Measurements from ENCODE around the gene ADAMTS17.

The ADAMTS17 gene

GRCh38 chr15:100333236-100333635 lies 8.5 kb downstream of the ADAMTS17 start:
- H3K4me1 ChIP-seq (ENCODE audit: low read length): no peaks in the 10 kb centered on the region
- no peak overlapping the region for H3K9ac ChIP-seq (ENCODE audit: low read length)
- no peak for TF ChIP-seq CTCF (IDR thresholded peaks at IDR 0.05; ENCODE audit: low read depth, low read length)
- TF ChIP-seq EZH2phosphoT487 (IDR thresholded peaks at IDR 0.05; ENCODE audit: low read depth): no peak
- no peak overlapping the region for H3K27ac ChIP-seq (ENCODE audit: low read length)
- no peak overlapping the region for H2AFZ ChIP-seq (ENCODE audit: low read depth, low read length)
- peaks cover 20% of the 10 kb centered on the region; the same call in 1 of the 2 replicates for H3K27me3 ChIP-seq (ENCODE audit: low read depth, low read length)
- H3K9me3 ChIP-seq (ENCODE audit: insufficient read depth, low read length): no peaks in the 10 kb centered on the region
- no peak overlapping the region for H3K4me3 ChIP-seq (ENCODE audit: low read length)
- no peaks in the 10 kb centered on the region for H4K20me1 ChIP-seq (ENCODE audit: insufficient read depth, low read length)
- no peaks in the 10 kb centered on the region for H3K79me2 ChIP-seq (ENCODE audit: low read length)
- no peaks in the 10 kb centered on the region for H3K36me3 ChIP-seq (replicated peaks; ENCODE audit: low read depth, low read length)
- H3K4me2 ChIP-seq (ENCODE audit: low read length): no peak overlapping the region

GRCh38 chr15:100332721-100333120 lies 9.1 kb downstream of the ADAMTS17 start:
- TF ChIP-seq EZH2phosphoT487 (IDR thresholded peaks at IDR 0.05; ENCODE audit: low read depth) (no peak), CTCF (IDR thresholded peaks at IDR 0.05; ENCODE audit: low read depth, low read length) (no peak)
- Histone ChIP-seq H3K27ac (ENCODE audit: low read length) (no peak overlapping the region), H3K9ac (ENCODE audit: low read length) (no peak overlapping the region), H3K27me3 (ENCODE audit: low read depth, low read length) (peaks cover 24% of the 10 kb centered on the region; the same call in 1 of the 2 replicates), H3K4me2 (ENCODE audit: low read length) (no peak overlapping the region), H3K9me3 (ENCODE audit: insufficient read depth, low read length) (no peaks in the 10 kb centered on the region), H3K4me1 (ENCODE audit: low read length) (no peaks in the 10 kb centered on the region), H4K20me1 (ENCODE audit: insufficient read depth, low read length) (no peaks in the 10 kb centered on the region), H3K79me2 (ENCODE audit: low read length) (no peaks in the 10 kb centered on the region), H2AFZ (ENCODE audit: low read depth, low read length) (no peak overlapping the region), H3K4me3 (ENCODE audit: low read length) (no peak overlapping the region), H3K36me3 (replicated peaks; ENCODE audit: low read depth, low read length) (no peaks in the 10 kb centered on the region)

GRCh38 chr15:100332231-100332630 lies 9.5 kb downstream of the ADAMTS17 start:
- no peak overlapping the region for H3K27ac ChIP-seq (ENCODE audit: low read length)
- H3K27me3 ChIP-seq (ENCODE audit: low read depth, low read length): peaks cover 22% of the 10 kb centered on the region; the same call in 1 of the 2 replicates
- H3K4me3 ChIP-seq (ENCODE audit: low read length): no peak overlapping the region
- H4K20me1 ChIP-seq (ENCODE audit: insufficient read depth, low read length): no peaks in the 10 kb centered on the region
- H3K4me2 ChIP-seq (ENCODE audit: low read length): no peak overlapping the region
- H3K79me2 ChIP-seq (ENCODE audit: low read length): no peaks in the 10 kb centered on the region
- H3K9ac ChIP-seq (ENCODE audit: low read length): no peak overlapping the region
- H2AFZ ChIP-seq (ENCODE audit: low read depth, low read length): no peak overlapping the region
- H3K9me3 ChIP-seq (ENCODE audit: insufficient read depth, low read length): no peaks in the 10 kb centered on the region
- no peaks in the 10 kb centered on the region for H3K4me1 ChIP-seq (ENCODE audit: low read length)
- no peaks in the 10 kb centered on the region for H3K36me3 ChIP-seq (replicated peaks; ENCODE audit: low read depth, low read length)
- no peak for TF ChIP-seq CTCF (IDR thresholded peaks at IDR 0.05; ENCODE audit: low read depth, low read length)
- no peak for TF ChIP-seq EZH2phosphoT487 (IDR thresholded peaks at IDR 0.05; ENCODE audit: low read depth)

GRCh38 chr15:100330629-100331215 lies 11.1 kb downstream of the ADAMTS17 start:
- Histone ChIP-seq H3K36me3 (replicated peaks; ENCODE audit: low read depth, low read length) (no peaks in the 10 kb centered on the region), H3K9ac (ENCODE audit: low read length) (no peak overlapping the region), H3K4me3 (ENCODE audit: low read length) (no peak overlapping the region), H3K4me2 (ENCODE audit: low read length) (no peak overlapping the region), H3K4me1 (ENCODE audit: low read length) (no peaks in the 10 kb centered on the region), H2AFZ (ENCODE audit: low read depth, low read length) (no peak overlapping the region), H3K27ac (ENCODE audit: low read length) (no peak overlapping the region), H3K9me3 (ENCODE audit: insufficient read depth, low read length) (no peaks in the 10 kb centered on the region), H3K27me3 (ENCODE audit: low read depth, low read length) (peaks cover 27% of the 10 kb centered on the region; the same call in 1 of the 2 replicates), H4K20me1 (ENCODE audit: insufficient read depth, low read length) (no peaks in the 10 kb centered on the region), H3K79me2 (ENCODE audit: low read length) (no peaks in the 10 kb centered on the region)
- no peak for TF ChIP-seq CTCF (IDR thresholded peaks at IDR 0.05; ENCODE audit: low read depth, low read length)
- TF ChIP-seq EZH2phosphoT487 (IDR thresholded peaks at IDR 0.05; ENCODE audit: low read depth): no peak

All from OCI-LY3 (cell line).